ENCODE measurements around the gene OPA1.

DNA sequence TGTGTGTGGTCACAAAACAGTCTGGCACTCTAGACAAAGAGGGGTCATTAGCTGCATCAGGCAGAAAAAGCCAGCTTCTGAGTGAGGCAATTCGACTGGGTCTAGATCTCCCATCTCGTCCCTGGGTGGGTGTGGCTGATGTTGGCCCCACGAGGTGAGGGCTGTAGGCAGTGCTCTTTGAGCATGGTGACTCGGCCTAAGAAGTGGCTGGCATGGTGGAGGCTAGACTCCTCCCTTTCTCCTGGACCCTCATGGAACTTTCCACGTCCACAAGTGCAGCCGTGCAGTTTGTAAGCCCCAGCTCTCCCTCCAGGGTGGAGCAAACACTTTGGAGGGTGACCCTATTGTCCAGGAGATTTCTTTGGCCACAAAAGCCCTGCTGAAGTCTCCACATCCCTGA lies 134.1 kb downstream of the OPA1 start:
- TF ChIP-seq CTCF (IDR thresholded peaks at IDR 0.05): no peak
- TF ChIP-seq POLR2A (IDR thresholded peaks at IDR 0.05): no peak

Data from thyroid gland (tissue), 4 donors.